ENCODE results near the gene TEC. TPM values are rescaled to one million over a fixed set of nuclear protein-coding genes. Genes with fewer than 3 reads are reported as not detected.
A peak's percentile ranks its signal among the peaks of the same experiment; 100 is the strongest.

TEC gene
- total and polyA plus RNA-seq, 8 donors: 0.81 to 7.0 (median 2.0) TPM

DNA sequence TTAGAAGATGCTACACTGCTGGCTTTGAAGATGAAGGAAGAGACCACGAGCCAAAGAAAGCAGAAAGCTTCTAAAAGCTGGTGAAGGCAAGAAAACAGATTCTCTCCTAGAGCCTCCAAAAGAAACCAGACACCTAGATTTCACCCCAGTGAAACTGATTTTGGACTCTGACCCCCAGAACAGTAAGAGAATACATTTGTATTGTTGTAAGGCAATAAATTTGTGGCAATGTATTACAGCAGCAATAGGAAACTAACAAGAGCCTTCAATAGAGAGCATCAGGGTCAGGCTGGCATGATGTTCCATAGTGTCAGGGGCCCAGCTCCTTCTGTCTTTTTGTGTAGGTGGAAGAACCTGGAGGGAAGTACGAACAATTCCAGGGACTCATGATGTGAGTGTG lies 6.0 kb upstream of the TEC start:
- no peak overlapping the region for H3K27ac ChIP-seq
- no peaks in the 10 kb centered on the region for H3K27me3 ChIP-seq
- H3K4me3 ChIP-seq: no peak overlapping the region
- H3K9me3 ChIP-seq: peaks cover 0 to 20% (median 9%) of the 10 kb centered on the region in 4 donors
- intact Hi-C loops (cut with DNase I; ENCODE audit: low total_unique reads): no loop called here
- H3K4me1 ChIP-seq: peaks cover 0 to 5% (median under 1%) of the 10 kb centered on the region in 4 donors
- no peaks in the 10 kb centered on the region for H3K36me3 ChIP-seq
- WGBS, 5 donors: 75 to 92% (median 86%) methylated on average over 2 of the region's 2 CpGs
- TF ChIP-seq POLR2AphosphoS5 (IDR thresholded peaks at IDR 0.05) (no peak), EP300 (IDR thresholded peaks at IDR 0.05) (no peak), POLR2A (IDR thresholded peaks at IDR 0.05) (no peak), CTCF (IDR thresholded peaks at IDR 0.05) (no peak)
- DNase-seq: no peak

DNA sequence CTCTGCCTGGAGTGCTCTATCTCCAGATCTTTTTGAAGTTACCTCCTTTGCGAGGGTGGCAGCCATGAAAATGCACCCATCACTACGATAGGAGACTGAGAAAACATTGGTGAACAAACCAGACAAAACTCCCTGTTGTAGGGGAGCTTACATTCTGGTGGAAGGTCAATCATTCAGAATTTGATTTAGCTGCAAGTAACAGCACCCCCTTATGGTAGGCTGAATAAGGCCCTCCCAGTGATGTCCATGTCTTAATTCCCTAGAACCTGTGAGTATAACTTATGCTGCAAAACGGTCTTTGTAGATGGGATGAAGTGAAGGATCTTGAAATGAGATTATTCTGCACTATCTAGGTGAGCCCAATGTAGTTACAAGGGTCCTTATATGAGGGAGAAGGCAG lies 5.6 kb upstream of the TEC start:
- Histone ChIP-seq H3K27me3 (no peaks in the 10 kb centered on the region), H3K9me3 (peaks cover 0 to 16% (median 4%) of the 10 kb centered on the region in 4 donors), H3K36me3 (no peaks in the 10 kb centered on the region), H3K4me1 (peaks cover 0 to 9% (median 3%) of the 10 kb centered on the region in 4 donors), H3K27ac (no peak overlapping the region), H3K4me3 (no peak overlapping the region)
- DNase-seq: peak in 1 of 2 donors; percentile 28
- WGBS, 5 donors: 48 to 54% (median 52%) methylated on average over 3 of the region's 3 CpGs
- TF ChIP-seq EP300 (IDR thresholded peaks at IDR 0.05) (no peak), POLR2A (IDR thresholded peaks at IDR 0.05) (no peak), CTCF (IDR thresholded peaks at IDR 0.05) (peak in 4 of 7 experiments; percentile 10 to 29 (median 21))
- intact Hi-C loops (cut with DNase I; ENCODE audit: low total_unique reads): no loop called here

DNA sequence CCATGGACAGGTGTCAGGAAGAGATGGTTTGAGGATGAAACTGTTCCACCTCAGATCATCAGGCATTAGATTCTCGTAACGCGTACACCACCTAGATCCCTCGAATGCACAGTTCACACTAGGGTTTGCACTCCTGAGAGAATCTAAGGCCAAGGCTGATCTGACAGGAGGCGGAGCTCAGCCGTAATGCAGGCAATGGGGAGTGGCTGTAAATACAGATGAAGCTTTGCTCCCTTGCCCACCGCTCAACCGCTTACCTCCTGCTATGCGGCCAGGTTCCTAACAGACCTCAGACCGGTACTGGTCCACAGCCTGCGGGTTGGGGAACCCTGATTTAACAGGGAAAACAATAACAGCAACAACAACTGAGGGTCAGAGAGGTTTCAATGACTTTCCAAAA lies 2.0 kb upstream of the TEC start:
- H3K4me1 ChIP-seq: peaks cover 0 to 18% (median 17%) of the 10 kb centered on the region in 4 donors
- H3K4me3 ChIP-seq: no peak overlapping the region
- DNase-seq: no peak
- H3K9me3 ChIP-seq: no peaks in the 10 kb centered on the region
- H3K27ac ChIP-seq: no peak overlapping the region
- no peaks in the 10 kb centered on the region for H3K36me3 ChIP-seq
- WGBS, 5 donors: 93 to 98% (median 95%) methylated on average over 11 of the region's 11 CpGs
- TF ChIP-seq CTCF (IDR thresholded peaks at IDR 0.05): no peak
- TF ChIP-seq POLR2A (IDR thresholded peaks at IDR 0.05): no peak
- no peak for TF ChIP-seq POLR2AphosphoS5 (IDR thresholded peaks at IDR 0.05)
- TF ChIP-seq EP300 (IDR thresholded peaks at IDR 0.05): no peak
- intact Hi-C loops (cut with DNase I; ENCODE audit: low total_unique reads): no loop called here
- H3K27me3 ChIP-seq: no peaks in the 10 kb centered on the region

DNA sequence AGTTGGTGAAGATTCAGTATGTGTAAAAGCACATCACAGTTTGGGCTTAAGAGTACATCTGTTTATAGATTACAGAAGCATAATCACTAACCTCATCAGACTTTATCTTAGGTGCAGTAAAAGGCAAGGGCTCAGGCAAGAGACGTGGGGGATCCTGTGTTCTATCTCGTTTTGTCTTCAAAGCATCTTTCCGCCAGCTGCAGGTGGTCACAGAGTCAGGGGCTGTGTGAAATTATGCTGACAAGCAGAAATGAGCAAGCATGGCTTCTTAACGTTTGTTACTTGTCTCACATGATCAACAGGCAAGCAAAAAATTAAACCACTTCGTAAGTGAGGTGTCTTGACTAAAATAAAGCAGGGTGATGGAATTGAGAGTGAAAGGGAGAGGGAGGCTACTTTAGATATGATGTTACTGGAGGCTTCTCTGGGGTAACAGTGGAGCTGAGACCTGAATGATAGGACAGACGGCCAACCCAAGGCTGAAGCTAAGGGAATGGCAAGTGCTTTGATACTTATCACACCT lies 1.4 kb upstream of the TEC start:
- no peaks in the 10 kb centered on the region for H3K36me3 ChIP-seq
- TF ChIP-seq POLR2AphosphoS5 (IDR thresholded peaks at IDR 0.05) (no peak), CTCF (IDR thresholded peaks at IDR 0.05) (no peak)
- H3K27me3 ChIP-seq: no peaks in the 10 kb centered on the region
- DNase-seq: no peak
- peak overlapping the region in 2 of 5 donors; percentile 89 to 91 for H3K27ac ChIP-seq
- H3K4me1 ChIP-seq: peaks cover 0 to 18% (median 17%) of the 10 kb centered on the region in 4 donors
- H3K4me3 ChIP-seq: no peak overlapping the region
- intact Hi-C loops (cut with DNase I; ENCODE audit: low total_unique reads): no loop called here
- 61 to 79% (median 70%) methylated on average over 6 of the region's 6 CpGs for WGBS, 5 donors
- H3K9me3 ChIP-seq: no peaks in the 10 kb centered on the region
